Measurements from ENCODE around the gene ANKRD28. TPM values are rescaled to one million over a fixed set of nuclear protein-coding genes. Genes with fewer than 3 reads are reported as not detected.
A peak's percentile ranks its signal among the peaks of the same experiment; 100 is the strongest.
"Not testable (repeated sequence)": the region's sequence is repeated elsewhere in the genome, so short reads cannot be mapped to it uniquely, and the experiment has no call there.

The ANKRD28 gene
- total RNA-seq = 71.9 TPM

- DNase-seq (ENCODE audit: low spot score) = no peak
- intact Hi-C loops (cut with DNase I) = no loop called here
- ATAC-seq = peak; percentile 82
Observed at GRCh38 chr3:15797642-15798303, at the start of gene ANKRD28. Gene ANKRD28 (minus strand): TSS chr3:15797979. CDS start chr3:15796521, 1,458 bp downstream.

- no peak for ATAC-seq
- intact Hi-C loops (cut with DNase I) = no loop called here
Observed at GRCh38 chr3:15847239-15847638, 49.5 kb upstream of the ANKRD28 start.

GRCh38 chr3:15846606-15847005, 48.8 kb upstream of the ANKRD28 start:
- ATAC-seq (no peak), DNase-seq (ENCODE audit: low spot score) (no peak)
- intact Hi-C loops (cut with DNase I) = no loop called here

More at GRCh38 chr3:15847239-15847638, 49.5 kb upstream of the ANKRD28 start:
- DNase-seq (ENCODE audit: low spot score) = no peak

- intact Hi-C loops (cut with DNase I) = no loop called here
- ATAC-seq (no peak), DNase-seq (ENCODE audit: low spot score) (no peak)
Observed at GRCh38 chr3:15845475-15845874, 47.7 kb upstream of the ANKRD28 start.

GRCh38 chr3:15844889-15845288, 47.1 kb upstream of the ANKRD28 start:
- intact Hi-C loops (cut with DNase I) = no loop called here
- no peak for DNase-seq (ENCODE audit: low spot score)
- ATAC-seq = no peak

- intact Hi-C loops (cut with DNase I); DNase-seq (ENCODE audit: low spot score); ATAC-seq: not testable (repeated sequence)
Observed at GRCh38 chr3:15841091-15841973, 43.6 kb upstream of the ANKRD28 start.

- intact Hi-C loops (cut with DNase I) = no loop called here
- DNase-seq (ENCODE audit: low spot score) (no peak), ATAC-seq (no peak)
Observed at GRCh38 chr3:15839568-15839967, 41.8 kb upstream of the ANKRD28 start.

GRCh38 chr3:15831927-15832326, 34.1 kb upstream of the ANKRD28 start:
- ATAC-seq (no peak), DNase-seq (ENCODE audit: low spot score) (no peak)
- intact Hi-C loops (cut with DNase I) = no loop called here

GRCh38 chr3:15825016-15825415, 27.2 kb upstream of the ANKRD28 start:
- DNase-seq (ENCODE audit: low spot score) (no peak), ATAC-seq (no peak)
- intact Hi-C loops (cut with DNase I) = no loop called here

- DNase-seq (ENCODE audit: low spot score) (no peak), ATAC-seq (no peak)
- intact Hi-C loops (cut with DNase I) = no loop called here
Observed at GRCh38 chr3:15823092-15823491, 25.3 kb upstream of the ANKRD28 start.

GRCh38 chr3:15822281-15822680, 24.5 kb upstream of the ANKRD28 start:
- intact Hi-C loops (cut with DNase I) = no loop called here
- DNase-seq (ENCODE audit: low spot score) (no peak), ATAC-seq (peak; percentile 26)

- no peak for DNase-seq (ENCODE audit: low spot score)
- intact Hi-C loops (cut with DNase I) = no loop called here
- ATAC-seq = peak; percentile 69
Observed at GRCh38 chr3:15820911-15821310, 23.1 kb upstream of the ANKRD28 start.

GRCh38 chr3:15819576-15819975, 21.8 kb upstream of the ANKRD28 start:
- DNase-seq (ENCODE audit: low spot score) (no peak), ATAC-seq (no peak)
- intact Hi-C loops (cut with DNase I) = loop anchor here (5.0 kb wide), 1 partner anchor 358 kb away; no protein-coding TSS in a partner anchor

GRCh38 chr3:15819043-15819442, 21.3 kb upstream of the ANKRD28 start:
- no peak for ATAC-seq
- intact Hi-C loops (cut with DNase I) = loop anchor here (5.0 kb wide), 1 partner anchor 358 kb away; no protein-coding TSS in a partner anchor
- no peak for DNase-seq (ENCODE audit: low spot score)

GRCh38 chr3:15815696-15816095, 17.9 kb upstream of the ANKRD28 start:
- ATAC-seq (peak; percentile 68), DNase-seq (ENCODE audit: low spot score) (no peak)
- intact Hi-C loops (cut with DNase I) = loop anchor here (5.0 kb wide), 1 partner anchor 362 kb away; no protein-coding TSS in a partner anchor

- intact Hi-C loops (cut with DNase I); ATAC-seq; DNase-seq (ENCODE audit: low spot score): not testable (repeated sequence)
Observed at GRCh38 chr3:15813079-15813478, 15.3 kb upstream of the ANKRD28 start.

GRCh38 chr3:15812183-15812582, 14.4 kb upstream of the ANKRD28 start:
- DNase-seq (ENCODE audit: low spot score) (no peak), ATAC-seq (no peak)
- intact Hi-C loops (cut with DNase I) = no loop called here

- ATAC-seq = no peak
- intact Hi-C loops (cut with DNase I) = no loop called here
Observed at GRCh38 chr3:15810702-15811101, 12.9 kb upstream of the ANKRD28 start.

GRCh38 chr3:15809313-15809712, 11.5 kb upstream of the ANKRD28 start:
- intact Hi-C loops (cut with DNase I) = no loop called here
- no peak for DNase-seq (ENCODE audit: low spot score)
- ATAC-seq = no peak

More at GRCh38 chr3:15810702-15811101, 12.9 kb upstream of the ANKRD28 start:
- DNase-seq (ENCODE audit: low spot score) = no peak

Data from sciatic nerve (tissue), 2 donors.